ENCODE measurements around the gene RUFY3.
"Not testable (repeated sequence)": the region's sequence is repeated elsewhere in the genome, so short reads cannot be mapped to it uniquely, and the experiment has no call there.

RUFY3 gene

DNA sequence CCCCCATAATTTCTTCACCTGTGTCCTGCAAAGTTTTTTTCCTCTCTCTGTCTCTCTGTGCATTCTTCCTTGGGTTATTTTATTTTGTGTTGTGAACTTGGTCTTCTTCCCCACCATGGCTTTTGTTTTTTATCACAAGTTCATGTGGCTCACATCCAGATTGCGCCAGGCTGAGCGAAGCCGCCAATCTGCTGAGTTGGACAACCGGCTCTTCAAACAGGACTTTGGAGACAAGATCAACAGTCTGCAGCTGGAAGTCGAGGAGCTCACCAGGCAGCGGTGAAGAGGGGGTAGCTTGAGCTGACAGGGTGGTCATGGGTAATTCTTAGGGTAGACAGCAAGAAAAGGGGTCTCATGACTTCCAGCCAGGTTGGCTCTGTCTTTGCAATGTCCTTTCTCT is 71.9 kb downstream of the RUFY3 start:
- no peak for DNase-seq

DNA sequence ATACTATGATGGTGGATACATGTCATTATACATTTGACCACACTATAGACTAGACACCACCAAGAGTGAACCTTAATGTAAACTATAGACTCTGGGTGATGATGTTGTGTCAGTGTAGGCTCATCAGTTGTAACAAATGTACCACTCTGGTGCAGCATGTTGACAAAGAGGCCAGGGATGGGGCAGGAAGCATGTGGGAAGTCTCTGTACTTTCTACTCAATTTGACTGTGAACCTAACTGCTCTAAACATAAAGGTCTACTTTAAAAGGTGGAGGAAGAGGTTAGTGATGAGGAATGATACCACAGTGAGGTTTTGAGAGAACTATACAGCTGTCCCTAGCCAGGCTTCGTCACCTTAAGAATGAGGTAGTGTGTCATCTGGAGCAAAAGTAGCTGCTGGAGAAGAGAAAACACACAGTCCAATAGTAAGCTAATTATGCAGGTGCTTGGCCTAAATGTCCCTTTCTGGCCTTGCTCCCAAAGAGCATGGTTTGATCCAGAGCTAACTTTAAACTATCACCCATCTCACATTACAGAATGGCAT is 79.6 kb downstream of the RUFY3 start:
- no peak for DNase-seq

DNA sequence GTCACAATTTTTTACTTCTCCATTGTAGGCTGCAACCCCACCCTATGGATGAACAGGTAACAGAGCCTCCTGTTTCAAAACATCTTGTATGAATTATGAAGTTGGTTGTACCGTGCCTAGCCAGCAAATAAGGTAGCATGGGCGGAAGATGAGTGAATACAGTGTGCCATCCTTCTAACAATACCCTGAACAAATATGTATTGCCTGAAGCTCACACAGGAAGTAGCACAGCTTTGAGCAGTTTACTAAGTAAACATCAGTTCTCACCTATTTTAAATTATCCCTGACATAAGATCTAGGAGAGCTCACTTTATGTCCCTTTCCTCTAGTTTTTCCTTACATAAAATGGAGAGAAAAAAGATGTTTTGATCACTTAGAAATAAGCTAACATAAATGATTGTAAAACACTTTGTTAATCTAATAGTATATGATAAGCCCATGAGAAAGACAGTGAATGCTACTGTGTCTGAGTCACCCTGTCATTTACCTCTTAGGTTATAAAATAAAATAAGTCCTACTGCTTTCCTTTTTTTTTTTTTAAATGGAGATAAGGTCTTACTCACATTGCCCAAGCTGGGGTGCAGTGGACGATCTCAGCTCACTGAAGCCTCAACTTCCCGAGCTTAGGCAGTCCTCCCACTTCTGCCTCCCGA is 81.3 kb downstream of the RUFY3 start:
- no peak for DNase-seq

DNA sequence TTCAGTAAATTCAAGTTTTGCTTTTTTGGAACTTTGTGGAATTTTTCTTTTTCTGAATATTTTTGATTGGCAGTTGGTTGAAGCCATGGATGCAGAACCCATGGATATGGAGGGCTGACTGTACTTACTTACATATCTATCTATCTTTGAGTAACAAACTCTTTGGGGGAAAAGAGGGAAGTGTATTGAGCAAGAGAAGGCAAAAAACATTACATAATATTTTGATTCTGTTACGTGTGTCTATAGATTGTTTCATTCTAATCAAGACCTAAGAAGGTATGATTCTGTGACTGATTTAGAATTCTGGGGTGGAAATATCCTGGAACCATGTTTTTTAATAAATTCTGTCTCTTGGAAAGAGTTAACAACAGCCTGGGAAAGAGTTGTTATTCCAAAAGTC is 86.4 kb downstream of the RUFY3 start:
- DNase-seq, result no peak

DNA sequence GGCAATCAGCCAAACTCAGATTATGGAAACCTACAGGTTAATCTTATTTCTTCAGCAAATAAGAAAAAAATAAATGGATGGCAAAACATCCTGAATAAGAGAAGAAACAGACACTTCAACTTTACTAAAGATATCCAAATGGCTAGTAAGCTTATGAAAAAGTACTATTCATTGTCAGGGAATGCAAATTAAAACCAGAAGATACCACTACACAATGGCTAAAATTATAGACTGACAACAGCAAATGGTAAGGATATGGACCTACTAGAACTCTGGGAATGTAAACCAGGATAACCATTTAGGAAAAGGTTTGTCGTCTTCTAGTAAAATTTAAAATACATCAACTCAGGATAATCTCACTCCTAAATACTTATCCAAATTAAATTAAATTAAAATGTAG is 93.6 kb downstream of the RUFY3 start:
- no peak for DNase-seq

DNA sequence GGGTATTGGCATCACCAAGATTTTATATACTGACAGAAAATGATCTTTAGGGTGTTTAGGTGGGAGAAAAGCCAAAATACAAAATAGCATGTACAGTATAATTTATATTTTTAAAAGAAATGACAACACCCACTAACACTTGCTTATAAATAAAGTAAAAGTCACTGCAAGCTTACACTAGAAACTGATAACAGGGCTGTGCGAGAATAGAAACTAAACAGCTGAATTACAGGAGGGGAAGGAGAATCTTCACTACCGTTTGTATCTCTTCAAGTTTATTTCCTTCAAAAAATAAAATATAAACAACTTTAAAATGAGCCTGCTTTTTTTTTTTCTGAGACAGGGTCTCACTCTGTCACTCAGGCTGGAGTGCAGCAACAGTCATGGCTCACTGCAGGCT is 95.1 kb downstream of the RUFY3 start:
- DNase-seq, result no peak

DNA sequence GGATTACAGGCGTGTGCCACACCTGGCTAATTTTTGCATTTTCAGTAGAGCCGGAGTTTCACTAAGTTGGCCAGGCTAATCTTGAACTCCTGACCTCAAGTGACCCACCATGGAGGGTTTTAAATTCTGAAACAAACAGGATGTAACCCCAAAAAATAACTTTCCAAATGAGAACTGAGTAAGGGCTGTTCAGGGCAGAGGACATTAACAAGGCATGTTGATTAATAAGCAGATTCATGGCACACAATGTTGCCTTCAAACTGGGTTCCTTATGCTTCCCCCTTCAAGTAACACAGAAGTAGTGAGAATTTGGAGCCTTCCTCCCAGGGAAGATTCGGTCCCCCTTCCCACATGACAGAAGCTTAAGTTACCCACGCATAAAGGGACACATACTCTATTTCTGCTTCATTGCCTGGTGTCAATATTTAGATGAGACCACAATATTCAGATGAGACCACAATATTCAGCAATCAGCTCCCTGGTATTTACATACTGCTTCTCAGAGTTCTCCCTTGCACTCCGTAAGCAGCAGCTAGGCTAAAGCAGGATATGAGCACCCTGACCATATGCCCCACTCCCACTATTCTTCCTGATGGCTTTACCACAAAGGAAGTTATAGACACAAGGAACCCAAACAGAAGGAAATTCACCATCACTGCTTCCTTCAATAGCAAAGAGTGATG is 96.5 kb downstream of the RUFY3 start:
- no peak for DNase-seq

DNA sequence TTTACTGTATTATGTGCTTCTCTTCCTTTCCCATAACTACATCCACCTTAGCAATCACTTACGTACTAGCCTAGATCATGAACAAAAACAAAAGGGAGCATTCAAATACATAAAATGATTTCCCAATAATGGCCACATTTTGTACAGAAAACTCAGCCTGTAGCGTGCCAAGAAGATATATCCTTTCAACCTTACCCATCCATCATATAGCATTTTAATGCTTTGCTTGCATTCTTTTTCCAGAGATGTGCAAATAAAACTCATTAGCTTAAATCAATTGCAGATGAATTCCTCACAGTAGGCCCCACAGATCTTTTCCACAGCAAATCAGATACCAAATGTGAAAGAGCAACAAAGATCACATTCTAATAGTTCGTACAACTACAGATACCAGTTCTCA is 97.2 kb downstream of the RUFY3 start:
- no peak for DNase-seq

DNA sequence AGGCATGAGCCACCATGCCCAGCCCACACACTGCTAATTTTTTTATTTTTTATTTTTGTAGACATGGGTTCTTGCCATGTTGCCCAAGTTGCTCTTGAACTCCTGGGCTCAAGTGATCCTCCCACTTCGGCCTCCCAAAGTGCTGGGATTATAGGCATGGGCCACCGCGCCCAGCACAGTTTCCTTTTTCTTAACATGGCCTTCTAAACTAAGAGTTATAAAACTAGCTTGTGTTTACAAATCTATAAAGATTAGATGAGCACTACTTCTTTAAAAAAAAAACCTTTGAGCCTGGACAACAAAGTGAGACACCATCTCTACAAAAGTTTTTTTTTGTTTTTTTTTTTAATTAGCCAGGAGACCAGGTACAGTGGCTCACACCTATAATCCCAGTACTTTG is 107.3 kb downstream of the RUFY3 start:
- DNase-seq, result no peak

DNA sequence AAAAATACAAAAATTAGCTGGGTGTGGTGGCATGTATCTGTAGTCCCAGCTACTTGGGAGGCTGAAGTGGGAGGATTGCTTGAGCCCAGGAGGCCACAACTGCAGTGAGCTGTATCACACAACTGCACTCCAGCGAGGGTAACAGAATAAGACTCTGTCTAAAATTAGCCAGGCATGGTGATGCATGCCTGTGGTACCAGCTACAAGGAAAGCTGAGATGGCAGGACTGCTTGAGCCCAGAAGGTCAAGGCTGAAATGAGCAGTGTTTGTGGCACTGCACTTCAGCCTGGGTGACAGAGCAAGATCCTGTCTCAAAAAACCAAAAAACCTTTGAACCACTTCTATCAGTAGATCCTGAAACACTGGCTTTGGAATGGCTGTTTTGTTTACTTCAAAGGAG is 107.7 kb downstream of the RUFY3 start:
- no peak for DNase-seq

DNA sequence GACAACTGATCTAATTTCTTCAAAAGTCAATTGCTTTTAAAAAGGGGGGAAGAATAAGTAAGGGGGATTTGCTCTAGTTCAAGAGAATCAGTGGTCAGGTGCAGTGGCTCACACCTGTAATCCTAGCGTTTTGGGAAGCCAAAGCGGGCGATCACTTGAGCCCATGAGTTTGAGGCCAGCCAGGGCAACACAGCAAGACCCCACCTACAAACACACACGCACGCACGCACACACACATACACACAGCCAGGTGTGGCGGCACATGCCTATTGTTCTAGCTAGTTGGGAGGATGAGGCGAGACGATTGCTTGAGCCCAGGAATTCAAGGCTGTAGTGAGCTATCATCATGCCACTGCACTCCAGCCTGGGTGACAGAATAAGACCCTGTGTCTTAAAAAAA is 108.3 kb downstream of the RUFY3 start:
- no peak for DNase-seq

DNA sequence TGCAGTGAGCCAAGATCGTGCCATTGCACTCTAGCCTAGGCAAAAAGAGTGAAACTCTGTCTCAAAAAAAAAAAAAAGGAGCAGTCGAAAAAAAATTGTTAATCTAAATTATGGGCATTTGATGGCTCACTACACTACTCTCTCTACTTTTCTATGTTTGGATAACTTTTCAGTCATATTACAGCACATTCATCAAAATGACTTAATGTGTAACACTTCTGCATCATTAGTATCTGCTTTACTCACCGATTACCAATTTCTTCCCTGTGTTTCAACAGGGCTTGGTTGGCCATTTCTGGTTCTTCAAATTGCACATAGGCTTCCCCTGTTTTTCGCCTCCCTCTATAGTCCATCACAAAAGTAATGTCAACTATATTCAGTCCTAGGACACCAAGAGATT is 109.5 kb downstream of the RUFY3 start:
- no peak for DNase-seq

DNA sequence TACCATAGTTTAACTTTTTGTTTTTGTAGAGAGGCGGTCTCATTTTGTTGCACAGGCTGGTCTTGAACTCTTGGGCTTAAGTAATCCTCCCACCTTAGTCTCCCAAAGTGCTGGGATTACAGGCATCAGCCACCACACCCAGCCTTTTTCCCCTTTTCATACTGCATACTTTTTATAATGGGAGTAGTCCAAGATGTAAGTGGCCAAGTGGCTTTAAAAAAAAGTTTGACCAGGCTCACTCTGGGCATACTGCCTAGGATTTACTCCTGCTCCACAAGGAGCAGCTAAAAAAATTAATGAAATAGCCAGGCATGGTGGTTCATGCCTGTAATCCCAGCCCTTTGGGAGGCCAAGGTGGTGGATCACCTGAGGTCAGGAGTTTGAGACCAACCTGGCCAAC is 111.9 kb downstream of the RUFY3 start:
- DNase-seq, result no peak

DNA sequence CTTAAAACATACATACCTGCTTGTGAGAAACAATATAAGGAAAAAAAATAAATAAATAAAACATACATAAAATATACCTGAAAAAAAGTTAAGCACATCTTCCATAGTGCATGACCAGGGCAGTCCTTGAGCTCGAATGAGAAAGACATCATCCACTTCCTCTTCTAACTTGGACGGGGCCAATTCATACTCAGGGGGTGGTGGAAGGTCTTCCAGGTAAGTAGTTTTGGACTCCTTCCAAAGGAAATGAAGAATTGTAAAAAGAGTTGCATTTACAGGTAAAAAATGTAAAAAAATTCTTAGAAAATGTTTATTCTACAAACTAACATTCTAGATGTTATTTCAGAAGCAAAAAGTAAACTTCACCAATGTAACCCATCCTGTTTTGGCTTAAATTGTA is 114.3 kb downstream of the RUFY3 start:
- DNase-seq, result no peak

DNA sequence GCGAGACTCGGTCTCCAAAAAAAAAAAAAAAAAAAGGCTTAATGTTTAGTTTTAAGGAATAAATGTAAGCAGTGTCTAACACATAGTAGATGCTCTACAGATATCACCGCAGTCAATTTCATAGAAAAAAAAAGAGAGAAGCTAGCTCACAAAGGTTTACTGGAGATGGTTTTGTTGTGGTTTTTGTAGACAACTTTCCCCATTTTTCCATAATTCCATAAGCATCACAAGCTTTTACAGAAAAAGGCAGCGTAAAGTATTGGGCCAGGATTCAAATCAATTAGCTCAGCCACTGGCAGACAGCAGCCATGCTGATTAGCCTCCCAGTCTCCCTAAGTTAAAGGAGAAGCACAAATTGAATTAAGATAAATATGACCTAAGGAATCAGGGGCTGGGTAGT is 116.4 kb downstream of the RUFY3 start:
- no peak for DNase-seq

DNA sequence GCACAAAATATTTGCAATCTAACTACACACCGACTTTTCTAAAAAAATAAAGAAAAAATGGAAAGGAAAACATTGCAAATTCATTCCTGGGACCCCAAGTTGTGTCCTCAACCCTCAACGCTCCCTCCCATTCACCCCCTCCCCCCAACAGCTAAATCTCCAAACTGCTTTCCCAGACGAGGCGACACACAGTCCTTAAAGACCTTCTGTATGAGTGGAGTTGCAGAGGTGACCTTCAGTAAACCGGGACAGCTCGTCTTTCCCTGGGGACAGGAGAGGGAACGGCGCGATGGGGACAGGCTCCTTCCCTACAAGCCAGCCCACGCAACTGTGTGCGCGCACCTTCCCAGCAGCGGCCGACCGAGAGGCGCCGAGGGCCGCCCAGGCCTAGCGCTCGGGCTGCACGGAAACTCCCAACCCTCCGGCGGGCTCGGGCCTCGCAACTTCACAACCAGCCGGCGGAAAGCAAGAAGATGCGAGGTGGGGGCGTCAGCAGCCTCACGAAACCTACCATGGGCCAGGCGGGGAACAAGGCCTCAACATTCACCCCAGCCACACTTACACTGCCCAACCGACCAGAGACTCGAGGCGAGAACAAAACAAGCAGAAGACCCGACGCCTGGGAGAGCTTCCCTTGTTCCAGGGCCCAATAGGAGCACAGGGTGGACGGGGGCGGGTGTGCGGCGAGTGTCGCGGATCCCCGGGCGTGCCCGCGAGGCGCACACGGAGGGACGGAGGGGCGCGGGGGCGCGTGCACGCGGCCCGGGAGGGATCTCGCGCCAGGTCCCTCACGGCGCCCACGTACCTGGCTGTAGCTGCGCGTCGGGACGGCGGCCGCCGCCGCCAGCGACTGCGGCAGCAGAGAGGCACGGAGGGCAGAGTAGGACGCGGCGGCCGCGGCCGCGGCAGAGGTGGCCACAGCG is 117.2 kb downstream of the RUFY3 start:
- no peak for DNase-seq

DNA sequence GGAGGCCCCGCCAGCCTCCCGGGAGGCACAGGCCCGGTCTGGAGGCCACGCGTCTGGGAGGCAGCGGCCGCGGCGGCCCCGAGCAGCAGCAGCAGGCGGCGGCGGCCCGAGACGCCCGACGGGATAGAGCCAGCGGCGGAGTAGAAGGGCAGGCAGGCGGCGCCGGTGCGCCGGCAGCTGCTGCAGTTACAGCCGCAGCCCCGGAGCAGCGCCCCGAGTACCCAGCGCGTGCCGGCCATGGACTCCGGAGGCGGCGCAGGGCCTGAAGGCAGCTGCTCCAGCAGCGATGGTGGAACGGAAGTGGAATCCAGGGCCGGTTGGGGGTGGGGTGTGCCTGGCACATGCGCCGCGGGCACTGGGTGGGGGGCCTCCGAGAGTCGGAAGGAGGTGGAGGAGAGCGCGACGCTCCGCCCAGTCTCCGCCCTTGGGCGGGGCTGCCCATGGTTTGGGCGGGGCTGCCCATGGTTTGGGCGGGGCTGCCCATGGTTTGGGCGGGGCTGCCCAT is 117.9 kb downstream of the RUFY3 start, which contains the start of gene GRSF1:
Gene GRSF1, minus strand, starts transcription at position 302 of the 505 bp plus-strand sequence. Its CDS starts 63 bp downstream, at position 239.
- peak; percentile 36 for DNase-seq

DNA sequence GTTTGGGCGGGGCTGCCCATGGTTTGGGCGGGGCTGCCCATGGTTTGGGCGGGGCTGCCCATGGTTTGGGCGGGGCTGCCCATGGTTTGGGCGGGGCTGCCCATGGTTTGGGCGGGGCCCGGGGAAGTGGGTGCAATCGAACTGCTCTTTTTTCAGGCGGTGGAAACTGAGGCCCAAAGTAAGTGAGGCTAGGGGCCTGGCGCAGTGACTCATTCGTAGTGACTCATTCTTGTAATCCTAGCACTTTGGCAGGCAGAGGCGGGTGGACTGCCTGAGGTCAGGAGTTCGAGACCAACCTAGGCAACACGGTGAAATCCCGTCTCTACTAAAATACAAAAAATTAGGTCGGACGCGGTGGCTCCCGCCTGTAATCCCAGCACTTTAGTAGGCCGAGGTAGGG is 118.4 kb downstream of the RUFY3 start:
- not testable (repeated sequence) for DNase-seq

DNA sequence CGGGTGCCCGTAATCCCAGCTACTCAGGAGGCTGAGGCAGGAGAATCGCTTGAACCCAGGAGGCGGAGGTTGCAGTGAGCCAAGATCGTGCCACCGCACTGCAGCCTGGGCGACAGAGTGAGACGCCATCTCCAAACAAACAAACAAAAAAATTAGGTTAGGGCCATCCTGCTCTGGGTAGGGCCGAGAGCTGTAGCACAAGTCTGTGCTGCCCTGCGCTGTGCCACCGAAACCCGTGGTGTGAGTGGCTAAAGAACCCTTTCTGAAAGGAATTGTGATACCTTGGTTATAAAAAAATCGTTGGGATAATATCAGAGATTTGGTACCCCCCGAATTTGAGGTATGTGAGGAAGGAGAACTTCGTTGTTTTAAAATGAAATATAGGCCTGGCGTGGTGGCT is 118.9 kb downstream of the RUFY3 start:
- DNase-seq, result not testable (repeated sequence)

DNA sequence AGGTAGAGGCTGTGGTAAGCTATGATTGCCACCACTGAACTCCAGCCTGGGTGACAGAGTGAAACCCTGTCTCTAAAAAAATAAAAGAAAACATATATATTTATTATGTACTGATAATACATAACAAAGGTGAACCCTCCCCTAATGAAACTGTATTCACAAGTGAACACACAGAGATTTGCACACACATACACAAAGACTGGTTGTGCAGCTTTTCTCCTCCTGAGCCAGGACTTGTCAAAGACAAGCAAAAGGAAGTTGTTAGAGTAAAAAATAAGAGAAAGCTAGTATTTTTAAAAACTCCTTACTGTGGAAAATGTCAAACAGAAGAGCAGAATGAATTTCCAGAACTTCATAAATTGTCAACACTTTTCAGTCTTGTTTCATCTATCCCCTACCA is 119.4 kb downstream of the RUFY3 start:
- DNase-seq, result no peak

DNA sequence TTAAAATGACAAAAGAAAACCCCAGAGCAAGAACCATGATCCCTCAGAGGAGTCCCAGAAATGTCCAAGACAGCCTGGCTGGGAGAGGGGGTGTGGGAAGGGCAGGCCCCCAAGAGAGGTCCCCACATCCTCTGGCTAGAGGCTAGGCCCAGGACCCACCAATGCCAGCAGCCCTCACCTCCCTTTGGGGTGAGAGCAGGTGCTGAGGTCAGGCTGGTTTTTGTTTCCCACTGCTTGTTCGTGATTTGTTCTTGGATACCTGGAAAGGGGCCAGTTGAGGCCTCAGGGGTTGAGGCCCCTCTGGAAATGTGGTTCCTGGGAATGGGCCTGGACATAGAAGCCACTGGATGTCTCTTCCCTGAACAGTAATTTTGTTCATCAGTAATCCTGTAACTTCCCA is 120.2 kb downstream of the RUFY3 start:
- no peak for DNase-seq

DNA sequence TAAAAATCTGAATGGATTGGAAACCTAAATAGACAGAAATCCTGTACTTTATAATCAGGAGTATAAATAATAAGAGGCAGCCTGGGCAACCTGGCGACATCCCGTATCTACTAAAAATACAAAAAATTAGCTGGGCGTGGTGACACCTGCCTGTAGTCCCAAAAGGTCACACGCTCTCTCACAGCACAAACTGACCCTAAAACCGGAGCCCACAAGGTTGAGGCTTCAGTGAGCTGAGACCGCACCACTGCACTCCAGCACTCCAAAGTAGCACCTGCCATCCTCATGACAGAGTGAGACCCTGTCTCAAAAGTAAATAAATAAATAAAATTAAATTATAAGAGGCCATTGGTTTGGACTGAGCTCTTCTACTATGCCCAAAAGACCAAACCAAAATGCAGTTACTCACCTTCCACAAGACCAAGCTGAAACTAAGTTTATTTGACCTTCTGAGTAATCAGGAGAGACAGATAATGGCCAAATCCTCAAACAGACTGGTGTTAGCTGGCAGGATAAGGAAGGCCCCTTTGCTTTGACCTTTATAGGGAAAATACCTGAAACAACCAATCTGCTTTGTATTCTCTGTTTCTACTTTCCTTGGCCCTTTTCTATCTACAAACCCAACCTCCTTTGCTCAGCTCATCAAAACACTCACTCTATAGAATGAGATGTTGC is 121.1 kb downstream of the RUFY3 start:
- no peak for DNase-seq

DNA sequence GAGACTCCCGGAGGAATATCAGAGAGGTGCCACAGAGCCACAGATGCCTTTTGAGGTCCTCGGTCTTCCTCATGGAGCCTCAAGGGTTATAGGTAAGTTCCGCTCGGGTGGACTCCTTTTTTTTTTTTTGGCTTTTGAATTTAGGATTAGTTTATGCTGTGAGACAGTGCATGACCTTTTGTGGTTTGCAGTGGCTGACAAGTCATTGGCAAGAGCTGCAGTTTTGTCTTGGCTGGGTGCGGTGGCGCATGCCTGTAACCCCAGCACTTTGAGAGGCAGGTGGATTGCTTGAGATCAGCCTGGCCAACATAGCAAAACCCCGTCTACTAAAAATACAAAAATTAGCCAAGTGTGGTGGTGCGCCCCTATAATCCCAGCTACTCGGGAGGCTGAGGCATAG is 122.4 kb downstream of the RUFY3 start:
- no peak for DNase-seq

Measured in SHP77 treated with DMSO at 0.1 percent for 48 hours (cell line).